ENCODE measurements around the gene TMUB1. TPM values are rescaled to one million over a fixed set of nuclear protein-coding genes. Genes with fewer than 3 reads are reported as not detected.
A peak's percentile ranks its signal among the peaks of the same experiment; 100 is the strongest.

The TMUB1 gene
- total and polyA plus RNA-seq, 9 of the 15 experiments (the other 6 are each of a cell fraction or from before 2014, with no cell fraction given) = 0.14 to 241 (median 74.1) TPM

DNA sequence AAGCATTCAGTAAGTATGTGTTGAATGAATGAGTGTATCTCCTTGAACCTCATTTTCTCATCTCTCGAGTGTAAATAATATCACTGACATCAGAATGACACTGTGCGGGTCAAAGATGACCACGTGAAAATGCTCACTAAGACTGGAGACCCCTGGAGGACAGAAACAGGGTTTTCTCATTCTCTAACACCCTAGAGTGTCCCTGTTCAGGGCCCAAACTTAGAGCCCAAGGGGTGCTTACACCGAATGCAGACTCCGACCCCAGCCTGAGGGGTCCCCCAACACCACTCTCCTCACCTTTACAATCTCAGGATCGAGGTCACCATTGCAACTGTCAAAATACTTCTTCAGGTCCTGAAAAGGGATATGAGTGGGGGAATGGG is 27.0 kb downstream of the TMUB1 start:
- Histone ChIP-seq H3K9me1 (ENCODE audit: control insufficient read depth, insufficient read depth, low read length) (no peaks in the 10 kb centered on the region), H2AFZ (ENCODE audit: low read depth, low read length) (peak overlapping the region; percentile 74), H3K4me3 (no peak overlapping the region), H3K9me3 (replicated peaks; ENCODE audit: control insufficient read depth, insufficient read depth, low read depth, low read length) (no peaks in the 10 kb centered on the region), H3K4me1 (replicated peaks in 1 of 2; ENCODE audit: control insufficient read depth in 2 of 2, insufficient read depth in 2 of 2, low read length in 2 of 2) (peaks cover 43 to 69% of the 10 kb centered on the region in 2 experiments), H3K27ac (ENCODE audit: extremely low read depth, low read depth, low read length) (peak overlapping the region; percentile 27; the same call in 2 of the 3 replicates), H3K4me2 (ENCODE audit: insufficient read depth, low read length) (peak overlapping the region; percentile 90), H3K36me3 (ENCODE audit: control insufficient read depth, insufficient read depth, low read length) (no peaks in the 10 kb centered on the region; the same call in 2 of the 3 replicates), H3K9ac (ENCODE audit: insufficient read depth in 1 of 2, low read depth in 2 of 2, low read length in 2 of 2) (peak overlapping the region; percentile 33 to 91; a peak in 2 of 4 replicates), H3K79me2 (ENCODE audit: control insufficient read depth, insufficient read depth, low read length) (peaks cover 25% of the 10 kb centered on the region), H4K20me1 (replicated peaks; ENCODE audit: control insufficient read depth, insufficient read depth, low read length) (peaks cover 10% of the 10 kb centered on the region), H3K27me3 (ENCODE audit: control insufficient read depth in 2 of 2, insufficient read depth in 2 of 2, low read length in 2 of 2) (no peaks in the 10 kb centered on the region)
- DNase-seq (ENCODE audit: extremely low read depth in 1 of 4, low spot score in 3 of 4) (peak; percentile 70 to 76 (median 73)), ATAC-seq (peak; percentile 11), FAIRE-seq (peak; percentile 87)
- ChIA-PET CTCF (ENCODE audit: low intra/inter-chr PET ratio) (interaction anchor here (0.6 to 2.9 kb wide), 2 partner anchors 27 to 90 kb away, joined by 3 to 14 read pairs; partner anchors contain the start of gene ABCB8), POLR2A (interaction anchor here (1.0 to 1.8 kb wide), 3 partner anchors 14 to 22 kb away, joined by 3 to 4 read pairs (median 4); no protein-coding TSS in a partner anchor)
- BruUV-seq (replicated peaks) = TSS peak; percentile 28
- intact Hi-C loops (cut with micrococcal nuclease) (no loop called here), in situ Hi-C loops (cut with MboI) (no loop called here)
- 29% methylated on average over 6 of the region's 6 CpGs for WGBS (ENCODE audit: insufficient coverage, low coverage, missing lambda C conversion rate)
- TF ChIP-seq, protein P1, sequence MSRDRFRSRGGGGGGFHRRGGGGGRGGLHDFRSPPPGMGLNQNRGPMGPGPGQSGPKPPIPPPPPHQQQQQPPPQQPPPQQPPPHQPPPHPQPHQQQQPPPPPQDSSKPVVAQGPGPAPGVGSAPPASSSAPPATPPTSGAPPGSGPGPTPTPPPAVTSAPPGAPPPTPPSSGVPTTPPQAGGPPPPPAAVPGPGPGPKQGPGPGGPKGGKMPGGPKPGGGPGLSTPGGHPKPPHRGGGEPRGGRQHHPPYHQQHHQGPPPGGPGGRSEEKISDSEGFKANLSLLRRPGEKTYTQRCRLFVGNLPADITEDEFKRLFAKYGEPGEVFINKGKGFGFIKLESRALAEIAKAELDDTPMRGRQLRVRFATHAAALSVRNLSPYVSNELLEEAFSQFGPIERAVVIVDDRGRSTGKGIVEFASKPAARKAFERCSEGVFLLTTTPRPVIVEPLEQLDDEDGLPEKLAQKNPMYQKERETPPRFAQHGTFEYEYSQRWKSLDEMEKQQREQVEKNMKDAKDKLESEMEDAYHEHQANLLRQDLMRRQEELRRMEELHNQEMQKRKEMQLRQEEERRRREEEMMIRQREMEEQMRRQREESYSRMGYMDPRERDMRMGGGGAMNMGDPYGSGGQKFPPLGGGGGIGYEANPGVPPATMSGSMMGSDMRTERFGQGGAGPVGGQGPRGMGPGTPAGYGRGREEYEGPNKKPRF (IDR thresholded peaks at IDR 0.05; ENCODE audit: low read depth, low read length) = no peak
- TF ChIP-seq, protein P2, sequence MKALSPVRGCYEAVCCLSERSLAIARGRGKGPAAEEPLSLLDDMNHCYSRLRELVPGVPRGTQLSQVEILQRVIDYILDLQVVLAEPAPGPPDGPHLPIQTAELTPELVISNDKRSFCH (CRISPR knock-in tag; IDR thresholded peaks at IDR 0.05) = no peak
- TF ChIP-seq, protein P2 (tag; IDR thresholded peaks at IDR 0.05) = peak; percentile 29; the same call in 1 of the 2 replicates
- TF ChIP-seq ZFP30 (CRISPR knock-in tag; IDR thresholded peaks at IDR 0.05; ENCODE audit: borderline replicate concordance) (no peak), TEAD4 (IDR thresholded peaks at IDR 0.05; ENCODE audit: low read length) (0 out of 2 replicates have a peak, but pooled peaks have one; percentile 12), TEAD4 (CRISPR knock-in tag; IDR thresholded peaks at IDR 0.05; ENCODE audit: borderline replicate concordance) (0 out of 2 replicates have a peak, but pooled peaks have one; percentile 39), ZNF24 (IDR thresholded peaks at IDR 0.05) (peak; percentile 83), TGIF2 (CRISPR knock-in tag; IDR thresholded peaks at IDR 0.05) (0 out of 2 replicates have a peak, but pooled peaks have one; percentile 64), KLF13 (tag; IDR thresholded peaks at IDR 0.05; ENCODE audit: borderline replicate concordance, low read depth) (no peak), ZNF146 (CRISPR knock-in tag; IDR thresholded peaks at IDR 0.05; ENCODE audit: unreplicated experiment) (no peak), ZBTB7A (IDR thresholded peaks at IDR 0.05; ENCODE audit: borderline replicate concordance, control insufficient read depth, low read depth, low read length) (no peak), RCOR1 (IDR thresholded peaks at IDR 0.05; ENCODE audit: borderline replicate concordance in 1 of 2, low read depth in 2 of 2, low read length in 2 of 2) (peak in 1 of 2 experiments; percentile 47; a peak in 1 of 4 replicates), KAT8 (IDR thresholded peaks at IDR 0.05; ENCODE audit: low read depth) (no peak)
- TF ChIP-seq, protein P3, sequence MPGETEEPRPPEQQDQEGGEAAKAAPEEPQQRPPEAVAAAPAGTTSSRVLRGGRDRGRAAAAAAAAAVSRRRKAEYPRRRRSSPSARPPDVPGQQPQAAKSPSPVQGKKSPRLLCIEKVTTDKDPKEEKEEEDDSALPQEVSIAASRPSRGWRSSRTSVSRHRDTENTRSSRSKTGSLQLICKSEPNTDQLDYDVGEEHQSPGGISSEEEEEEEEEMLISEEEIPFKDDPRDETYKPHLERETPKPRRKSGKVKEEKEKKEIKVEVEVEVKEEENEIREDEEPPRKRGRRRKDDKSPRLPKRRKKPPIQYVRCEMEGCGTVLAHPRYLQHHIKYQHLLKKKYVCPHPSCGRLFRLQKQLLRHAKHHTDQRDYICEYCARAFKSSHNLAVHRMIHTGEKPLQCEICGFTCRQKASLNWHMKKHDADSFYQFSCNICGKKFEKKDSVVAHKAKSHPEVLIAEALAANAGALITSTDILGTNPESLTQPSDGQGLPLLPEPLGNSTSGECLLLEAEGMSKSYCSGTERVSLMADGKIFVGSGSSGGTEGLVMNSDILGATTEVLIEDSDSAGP (CRISPR knock-in tag; IDR thresholded peaks at IDR 0.05) = peak; percentile 16; the same call in 1 of the 2 replicates
- TF ChIP-seq, protein P4, sequence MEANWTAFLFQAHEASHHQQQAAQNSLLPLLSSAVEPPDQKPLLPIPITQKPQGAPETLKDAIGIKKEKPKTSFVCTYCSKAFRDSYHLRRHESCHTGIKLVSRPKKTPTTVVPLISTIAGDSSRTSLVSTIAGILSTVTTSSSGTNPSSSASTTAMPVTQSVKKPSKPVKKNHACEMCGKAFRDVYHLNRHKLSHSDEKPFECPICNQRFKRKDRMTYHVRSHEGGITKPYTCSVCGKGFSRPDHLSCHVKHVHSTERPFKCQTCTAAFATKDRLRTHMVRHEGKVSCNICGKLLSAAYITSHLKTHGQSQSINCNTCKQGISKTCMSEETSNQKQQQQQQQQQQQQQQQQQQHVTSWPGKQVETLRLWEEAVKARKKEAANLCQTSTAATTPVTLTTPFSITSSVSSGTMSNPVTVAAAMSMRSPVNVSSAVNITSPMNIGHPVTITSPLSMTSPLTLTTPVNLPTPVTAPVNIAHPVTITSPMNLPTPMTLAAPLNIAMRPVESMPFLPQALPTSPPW (CRISPR knock-in tag; IDR thresholded peaks at IDR 0.05) = no peak

Measured in K562 (cell line).